Measurements from ENCODE around the gene NDUFA13. TPM values are rescaled to one million over a fixed set of nuclear protein-coding genes. Genes with fewer than 3 reads are reported as not detected.

NDUFA13 gene
- total RNA-seq, 1 experiment from 2014 or later: 339 TPM

- Histone ChIP-seq H2AFZ (ENCODE audit: low read depth, low read length, poor library complexity, severe bottlenecking) (no peak overlapping the region), H3K36me3 (ENCODE audit: control insufficient read depth in 1 of 2, insufficient read depth in 2 of 2, low read length in 2 of 2) (peaks cover 0 to 2% of the 10 kb centered on the region in 2 experiments; a peak in 2 of 4 replicates), H3K9ac (ENCODE audit: low read length) (no peak overlapping the region), H3K79me2 (ENCODE audit: insufficient read depth, low read length) (no peaks in the 10 kb centered on the region), H3K4me2 (ENCODE audit: low read length) (no peak overlapping the region), H3K4me1 (ENCODE audit: control insufficient read depth in 1 of 2, insufficient read depth in 2 of 2, low read length in 2 of 2) (peaks cover 0 to 9% of the 10 kb centered on the region in 2 experiments; a peak in 2 of 4 replicates), H3K4me3 (replicated peaks in 1 of 2; ENCODE audit: low read depth in 1 of 2, low read length in 2 of 2) (no peak overlapping the region), H3K9me2 (ENCODE audit: insufficient read depth) (no peaks in the 10 kb centered on the region), H4K20me1 (ENCODE audit: insufficient read depth) (no peaks in the 10 kb centered on the region), H3K9me3 (ENCODE audit: control insufficient read depth in 1 of 2, insufficient read depth in 1 of 2, low read depth in 1 of 2, low read length in 2 of 2) (no peaks in the 10 kb centered on the region), H3K27ac (ENCODE audit: low read depth, low read length) (no peak overlapping the region), H3K27me3 (ENCODE audit: insufficient read depth, low read length) (no peaks in the 10 kb centered on the region)
- ChIA-PET CTCF (interaction anchor here (0.8 kb wide), 1 partner anchor 16 kb away, joined by 3 read pairs; no protein-coding TSS in a partner anchor), POLR2A (no interaction called here), RAD21 (ENCODE audit: low non-redundant PET in 1 of 2, low total read pairs in 2 of 2, uncharacterized antibody in 2 of 2, unreplicated experiment in 2 of 2) (no interaction called here)
- intact Hi-C loops (cut with micrococcal nuclease): no loop called here
- DNase-seq (ENCODE audit: low read depth, low spot score): no peak
- no peak for ATAC-seq
- TF ChIP-seq JUND (IDR thresholded peaks at IDR 0.05) (no peak), ZFX (IDR thresholded peaks at IDR 0.05) (no peak), YY1 (IDR thresholded peaks at IDR 0.05; ENCODE audit: extremely low read depth, insufficient replicate concordance, low read depth, low read length) (no peak), SIN3A (IDR thresholded peaks at IDR 0.05; ENCODE audit: low read depth) (no peak), ZNF274 (IDR thresholded peaks at IDR 0.05; ENCODE audit: low read depth, low read length) (no peak), MAX (IDR thresholded peaks at IDR 0.05) (no peak), SP1 (IDR thresholded peaks at IDR 0.05; ENCODE audit: low read depth) (no peak), EGR1 (IDR thresholded peaks at IDR 0.05; ENCODE audit: low read depth) (no peak), POLR2AphosphoS5 (IDR thresholded peaks at IDR 0.05; ENCODE audit: low read depth, low read length) (no peak), EZH2 (IDR thresholded peaks at IDR 0.05) (no peak), CTCF (IDR thresholded peaks at IDR 0.05 in 2 of 3, conservative IDR thresholded peaks at IDR 0.05 in 1 of 3; ENCODE audit: borderline replicate concordance in 1 of 3, insufficient read depth in 1 of 3, low read depth in 2 of 3, low read length in 2 of 3) (no peak), POLR2A (IDR thresholded peaks at IDR 0.05; ENCODE audit: borderline replicate concordance, extremely low read depth, insufficient read depth, insufficient read length) (no peak), ATF3 (IDR thresholded peaks at IDR 0.05) (no peak), RAD21 (IDR thresholded peaks at IDR 0.05; ENCODE audit: low read depth) (no peak), FOSL1 (IDR thresholded peaks at IDR 0.05; ENCODE audit: low read depth) (no peak), EZH2phosphoT487 (IDR thresholded peaks at IDR 0.05; ENCODE audit: borderline replicate concordance) (no peak), TCF7L2 (IDR thresholded peaks at IDR 0.05; ENCODE audit: borderline replicate concordance, extremely low read depth, insufficient read depth, insufficient read length) (no peak), REST (IDR thresholded peaks at IDR 0.05; ENCODE audit: low read depth) (no peak), CEBPB (IDR thresholded peaks at IDR 0.05; ENCODE audit: low read depth) (no peak)
- no TSS peak for BruUV-seq (replicated peaks)
Observed at GRCh38 chr19:19568802-19569756, 53.1 kb downstream of the NDUFA13 start.

Measured in HCT116 (cell line).